Gastrocnemius medialis (tissue), 4 donors: ENCODE measurements around the gene ARVCF.

ENCODE experiments used
- CTCF ChIP-seq, 5 experiments: fragments of 450-650 bp in 3 of 5; fragments of 200-600 bp in 2 of 5; sonication (generic) in 2 of 5; IDR thresholded peaks in 4 of 5; conservative IDR thresholded peaks in 1 of 5; 1 replicate in 4 of 5; 2 replicates in 1 of 5; pipeline ENCODE4 v1.5.1; 2016 to 2019; ENCODE audit warnings: antibody characterized with exemption in 5 of 5, mild to moderate bottlenecking in 3 of 5, moderate library complexity in 3 of 5
- POLR2A ChIP-seq, 2 donors: fragments of 450-650 bp; IDR thresholded peaks; one replicate each; pipeline ENCODE4 v1.6.1; 2017; ENCODE audit warnings: antibody characterized with exemption in 2 of 2, mild to moderate bottlenecking in 2 of 2, moderate library complexity in 2 of 2

DNA sequence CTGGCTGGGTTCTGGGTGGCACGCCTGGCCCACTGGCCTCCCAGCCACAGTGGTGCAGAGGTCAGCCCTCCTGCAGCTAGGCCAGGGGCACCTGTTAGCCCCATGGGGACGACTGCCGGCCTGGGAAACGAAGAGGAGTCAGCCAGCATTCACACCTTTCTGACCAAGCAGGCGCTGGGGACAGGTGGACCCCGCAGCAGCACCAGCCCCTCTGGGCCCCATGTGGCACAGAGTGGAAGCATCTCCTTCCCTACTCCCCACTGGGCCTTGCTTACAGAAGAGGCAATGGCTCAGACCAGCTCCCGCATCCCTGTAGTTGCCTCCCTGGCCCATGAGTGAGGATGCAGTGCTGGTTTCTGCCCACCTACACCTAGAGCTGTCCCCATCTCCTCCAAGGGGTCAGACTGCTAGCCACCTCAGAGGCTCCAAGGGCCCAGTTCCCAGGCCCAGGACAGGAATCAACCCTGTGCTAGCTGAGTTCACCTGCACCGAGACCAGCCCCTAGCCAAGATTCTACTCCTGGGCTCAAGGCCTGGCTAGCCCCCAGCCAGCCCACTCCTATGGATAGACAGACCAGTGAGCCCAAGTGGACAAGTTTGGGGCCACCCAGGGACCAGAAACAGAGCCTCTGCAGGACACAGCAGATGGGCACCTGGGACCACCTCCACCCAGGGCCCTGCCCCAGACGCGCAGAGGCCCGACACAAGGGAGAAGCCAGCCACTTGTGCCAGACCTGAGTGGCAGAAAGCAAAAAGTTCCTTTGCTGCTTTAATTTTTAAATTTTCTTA is 47.3 kb downstream of the ARVCF start:
- TF ChIP-seq CTCF (IDR thresholded peaks at IDR 0.05 in 4 of 5, conservative IDR thresholded peaks at IDR 0.05 in 1 of 5) (no peak), POLR2A (IDR thresholded peaks at IDR 0.05) (no peak)
